Measurements from ENCODE around the gene DAAM1. TPM values are rescaled to one million over a fixed set of nuclear protein-coding genes. Genes with fewer than 3 reads are reported as not detected.

Gene DAAM1
- total and polyA plus RNA-seq, 2 donors from 2014 or later: 5.3 to 47.8 TPM

- H3K9ac ChIP-seq (ENCODE audit: low read length in 3 of 3): no peak overlapping the region
- H3K27ac ChIP-seq (ENCODE audit: low read depth in 2 of 2, low read length in 2 of 2): no peak overlapping the region
- H3K9me3 ChIP-seq (ENCODE audit: control insufficient read depth in 2 of 3, insufficient read depth in 1 of 3, low read length in 3 of 3): no peaks in the 10 kb centered on the region
- no peaks in the 10 kb centered on the region for H3K36me3 ChIP-seq (ENCODE audit: control insufficient read depth in 2 of 3, insufficient read depth in 3 of 3, low read length in 3 of 3)
- H3K27me3 ChIP-seq (ENCODE audit: control insufficient read depth, insufficient read depth, low read length): no peaks in the 10 kb centered on the region
- TF ChIP-seq CTCF (IDR thresholded peaks at IDR 0.05; ENCODE audit: borderline replicate concordance, extremely low read depth, insufficient read depth): no peak
- peaks cover 7 to 25% (median 12%) of the 10 kb centered on the region in 3 donors for H3K4me1 ChIP-seq (ENCODE audit: control insufficient read depth in 2 of 3, insufficient read depth in 2 of 3, low read depth in 1 of 3, low read length in 3 of 3)
- FAIRE-seq: no peak
- no peak overlapping the region for H3K4me3 ChIP-seq (ENCODE audit: low read length in 3 of 3)
- DNase-seq: no peak
- intact Hi-C loops (cut with DNase I): no loop called here
Measured at GRCh38 chr14:59339524-59340330, 151.3 kb downstream of the DAAM1 start.

GRCh38 chr14:59341858-59342477 is 153.5 kb downstream of the DAAM1 start:
- no peak for DNase-seq
- no peak for FAIRE-seq
- H3K9ac ChIP-seq (ENCODE audit: low read length in 3 of 3): no peak overlapping the region
- intact Hi-C loops (cut with DNase I): no loop called here
- H3K9me3 ChIP-seq (ENCODE audit: control insufficient read depth in 2 of 3, insufficient read depth in 1 of 3, low read length in 3 of 3): no peaks in the 10 kb centered on the region
- H3K27me3 ChIP-seq (ENCODE audit: control insufficient read depth, insufficient read depth, low read length): no peaks in the 10 kb centered on the region
- TF ChIP-seq CTCF (IDR thresholded peaks at IDR 0.05; ENCODE audit: borderline replicate concordance, extremely low read depth, insufficient read depth): no peak
- H3K4me1 ChIP-seq (ENCODE audit: control insufficient read depth in 2 of 3, insufficient read depth in 2 of 3, low read depth in 1 of 3, low read length in 3 of 3): peaks cover 11 to 19% (median 12%) of the 10 kb centered on the region in 3 donors
- H3K27ac ChIP-seq (ENCODE audit: low read depth in 2 of 2, low read length in 2 of 2): no peak overlapping the region
- H3K4me3 ChIP-seq (ENCODE audit: low read length in 3 of 3): no peak overlapping the region
- no peaks in the 10 kb centered on the region for H3K36me3 ChIP-seq (ENCODE audit: control insufficient read depth in 2 of 3, insufficient read depth in 3 of 3, low read length in 3 of 3)

GRCh38 chr14:59342516-59343484 is 154.3 kb downstream of the DAAM1 start:
- FAIRE-seq (no peak), DNase-seq (no peak)
- Histone ChIP-seq H3K4me3 (ENCODE audit: low read length in 3 of 3) (no peak overlapping the region), H3K27me3 (ENCODE audit: control insufficient read depth, insufficient read depth, low read length) (no peaks in the 10 kb centered on the region), H3K9me3 (ENCODE audit: control insufficient read depth in 2 of 3, insufficient read depth in 1 of 3, low read length in 3 of 3) (no peaks in the 10 kb centered on the region), H3K9ac (ENCODE audit: low read length in 3 of 3) (no peak overlapping the region), H3K36me3 (ENCODE audit: control insufficient read depth in 2 of 3, insufficient read depth in 3 of 3, low read length in 3 of 3) (no peaks in the 10 kb centered on the region), H3K27ac (ENCODE audit: low read depth in 2 of 2, low read length in 2 of 2) (no peak overlapping the region), H3K4me1 (ENCODE audit: control insufficient read depth in 2 of 3, insufficient read depth in 2 of 3, low read depth in 1 of 3, low read length in 3 of 3) (peaks cover 6 to 12% (median 11%) of the 10 kb centered on the region in 3 donors)
- intact Hi-C loops (cut with DNase I): no loop called here
- no peak for TF ChIP-seq CTCF (IDR thresholded peaks at IDR 0.05; ENCODE audit: borderline replicate concordance, extremely low read depth, insufficient read depth)
